OCI-LY1 (cell line): ENCODE results near the gene XRCC4.

ENCODE experiments used
- CTCF ChIP-seq: fragments of 200-600 bp; sonication (generic), shearing (Covaris generic); IDR thresholded peaks from 2 replicates; pipeline ENCODE4 v1.5.1; 2017; ENCODE audit warnings: mild to moderate bottlenecking, antibody characterized with exemption, low read length, moderate library complexity, mixed read lengths
- EZH2 ChIP-seq: fragments of 200-600 bp; sonication (generic), shearing (Covaris generic); IDR thresholded peaks from 2 replicates; pipeline ENCODE4 v1.8.0; 2017; ENCODE audit warnings: borderline replicate concordance, mixed run types, mild to moderate bottlenecking, antibody characterized with exemption, low read length, moderate library complexity, mixed read lengths

DNA sequence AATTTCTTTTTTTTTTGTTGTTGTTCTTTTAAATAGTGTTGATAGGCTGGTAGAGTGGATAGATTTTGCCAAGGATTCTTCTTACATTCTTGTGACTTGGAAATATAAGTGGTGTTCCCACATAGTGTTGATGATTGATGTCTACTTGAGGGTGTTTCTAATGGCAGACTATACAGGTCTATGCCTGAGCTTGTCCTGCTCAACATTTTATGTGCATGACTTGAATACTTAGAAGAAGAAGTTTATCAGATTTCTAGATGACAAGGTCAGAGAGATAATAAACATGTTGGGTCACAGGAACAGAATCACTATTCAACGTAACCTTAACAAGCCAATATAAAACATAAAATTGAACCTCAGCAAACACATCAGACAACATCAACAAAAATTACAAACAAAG is 24.2 kb downstream of the XRCC4 start:
- TF ChIP-seq CTCF, result no peak
- no peak for TF ChIP-seq EZH2
